Measurements from ENCODE around the gene EFCAB8.
A peak's percentile ranks its signal among the peaks of the same experiment; 100 is the strongest.
"Not testable (repeated sequence)": the region's sequence is repeated elsewhere in the genome, so short reads cannot be mapped to it uniquely, and the experiment has no call there.

The EFCAB8 gene

GRCh38 chr20:32973077-32973717 is 114.5 kb downstream of the EFCAB8 start:
- DNase-seq: no peak

GRCh38 chr20:32974204-32975064 is 115.7 kb downstream of the EFCAB8 start:
- DNase-seq: not testable (repeated sequence)

- not testable (repeated sequence) for DNase-seq
Observed at GRCh38 chr20:32975121-32975520, 116.4 kb downstream of the EFCAB8 start.

GRCh38 chr20:32975698-32976674 is 117.3 kb downstream of the EFCAB8 start:
- DNase-seq: no peak

- DNase-seq: no peak
Observed at GRCh38 chr20:32976746-32977145, 118.0 kb downstream of the EFCAB8 start.

- DNase-seq: no peak
Observed at GRCh38 chr20:32977281-32978008, 118.7 kb downstream of the EFCAB8 start.

- no peak for DNase-seq
Observed at GRCh38 chr20:32978009-32978335, 119.2 kb downstream of the EFCAB8 start.

- no peak for DNase-seq
Observed at GRCh38 chr20:32979201-32979998, 120.7 kb downstream of the EFCAB8 start.

GRCh38 chr20:32980131-32980941 is 121.6 kb downstream of the EFCAB8 start:
- peak; percentile 3 for DNase-seq

- no peak for DNase-seq
Observed at GRCh38 chr20:32980990-32981389, 122.3 kb downstream of the EFCAB8 start.

- DNase-seq: no peak
Observed at GRCh38 chr20:32982617-32983458, 124.1 kb downstream of the EFCAB8 start.

GRCh38 chr20:32983459-32984112 is 124.9 kb downstream of the EFCAB8 start:
- DNase-seq: no peak

GRCh38 chr20:32984196-32984595 is 125.5 kb downstream of the EFCAB8 start:
- no peak for DNase-seq

GRCh38 chr20:32984631-32985354 is 126.1 kb downstream of the EFCAB8 start:
- no peak for DNase-seq

GRCh38 chr20:32985596-32985995 is 126.9 kb downstream of the EFCAB8 start:
- no peak for DNase-seq

- no peak for DNase-seq
Observed at GRCh38 chr20:32986331-32986966, 127.7 kb downstream of the EFCAB8 start.

GRCh38 chr20:32987044-32987825 is 128.5 kb downstream of the EFCAB8 start:
- DNase-seq: no peak

Measured in MV-4-11 (cell line).